ENCODE data around the gene CYFIP1. TPM values are rescaled to one million over a fixed set of nuclear protein-coding genes. Genes with fewer than 3 reads are reported as not detected.

The CYFIP1 gene
- total RNA-seq, 1 experiment from 2014 or later: 205 TPM

DNA sequence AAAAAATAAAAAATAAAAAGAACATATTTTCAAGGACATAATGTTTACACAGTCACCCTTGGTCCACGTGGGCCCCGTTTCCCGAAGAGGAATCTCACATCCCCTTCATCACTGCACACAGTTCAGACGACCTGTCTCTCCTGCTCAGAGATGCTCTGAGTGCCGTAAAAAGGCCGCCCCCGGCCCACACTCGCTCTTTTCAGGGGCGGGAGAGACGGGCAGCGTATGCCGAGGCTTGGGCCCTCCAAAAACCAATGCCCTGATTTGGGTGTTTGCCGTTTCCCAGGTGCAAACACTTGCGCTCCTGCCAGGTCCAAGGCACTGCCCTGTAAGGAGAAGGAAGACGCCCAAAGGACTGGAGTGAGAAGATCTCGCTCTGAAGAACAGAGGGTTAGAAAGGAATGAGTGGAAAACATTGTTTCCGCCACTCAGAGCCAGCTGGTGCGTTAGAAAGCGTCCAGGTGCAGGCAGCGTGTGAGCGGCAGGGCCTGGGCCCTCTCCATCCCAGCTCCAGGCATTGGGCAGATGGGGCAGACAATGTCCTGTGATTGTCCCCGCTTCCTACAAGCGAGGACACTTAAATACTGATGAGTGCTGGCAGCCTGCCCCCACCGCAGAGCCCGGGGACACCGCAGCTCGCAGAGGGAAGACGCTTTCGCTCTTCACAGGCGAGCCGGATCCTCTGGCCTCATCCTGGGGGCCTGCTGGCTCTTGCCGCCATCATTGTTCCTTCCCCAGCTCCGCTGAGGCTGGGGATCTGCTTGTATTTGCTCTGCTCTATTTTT, 88.5 kb downstream of the CYFIP1 start:
- ChIA-PET CTCF (no interaction called here), POLR2A (interaction anchor here (1.3 kb wide), 1 partner anchor 54 kb away, joined by 10 read pairs; no protein-coding TSS in a partner anchor)
- Mint-ChIP-seq H3K27me3 (ENCODE audit: insufficient read depth, unreplicated experiment) (no peaks in the 10 kb centered on the region), H3K36me3 (ENCODE audit: insufficient read depth, unreplicated experiment) (peaks cover 91% of the 10 kb centered on the region), H3K4me1 (ENCODE audit: low read depth, unreplicated experiment) (peaks cover 33% of the 10 kb centered on the region), H3K4me3 (ENCODE audit: unreplicated experiment) (peak overlapping the region; percentile 35), H3K9me3 (ENCODE audit: unreplicated experiment) (no peaks in the 10 kb centered on the region), H3K27ac (ENCODE audit: unreplicated experiment) (peak overlapping the region; percentile 67)
- Histone ChIP-seq H3K4me1 (peaks cover 40% of the 10 kb centered on the region), H3K36me3 (ENCODE audit: control insufficient read depth, insufficient read depth, low read length) (no peaks in the 10 kb centered on the region), H3K27me3 (replicated peaks; ENCODE audit: control insufficient read depth, insufficient read depth, low read length) (no peaks in the 10 kb centered on the region), H3K9me3 (no peaks in the 10 kb centered on the region), H3K4me3 (ENCODE audit: low read depth, low read length) (no peak overlapping the region)
- intact Hi-C loops (cut with micrococcal nuclease; ENCODE audit: unreplicated experiment): loop anchor here (1.0 to 10.0 kb wide), 4 partner anchors 47 to 146 kb away; partner anchors contain the start of genes CYFIP1, NIPA1 and TUBGCP5
- TF ChIP-seq, protein P1, sequence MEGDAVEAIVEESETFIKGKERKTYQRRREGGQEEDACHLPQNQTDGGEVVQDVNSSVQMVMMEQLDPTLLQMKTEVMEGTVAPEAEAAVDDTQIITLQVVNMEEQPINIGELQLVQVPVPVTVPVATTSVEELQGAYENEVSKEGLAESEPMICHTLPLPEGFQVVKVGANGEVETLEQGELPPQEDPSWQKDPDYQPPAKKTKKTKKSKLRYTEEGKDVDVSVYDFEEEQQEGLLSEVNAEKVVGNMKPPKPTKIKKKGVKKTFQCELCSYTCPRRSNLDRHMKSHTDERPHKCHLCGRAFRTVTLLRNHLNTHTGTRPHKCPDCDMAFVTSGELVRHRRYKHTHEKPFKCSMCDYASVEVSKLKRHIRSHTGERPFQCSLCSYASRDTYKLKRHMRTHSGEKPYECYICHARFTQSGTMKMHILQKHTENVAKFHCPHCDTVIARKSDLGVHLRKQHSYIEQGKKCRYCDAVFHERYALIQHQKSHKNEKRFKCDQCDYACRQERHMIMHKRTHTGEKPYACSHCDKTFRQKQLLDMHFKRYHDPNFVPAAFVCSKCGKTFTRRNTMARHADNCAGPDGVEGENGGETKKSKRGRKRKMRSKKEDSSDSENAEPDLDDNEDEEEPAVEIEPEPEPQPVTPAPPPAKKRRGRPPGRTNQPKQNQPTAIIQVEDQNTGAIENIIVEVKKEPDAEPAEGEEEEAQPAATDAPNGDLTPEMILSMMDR (IDR thresholded peaks at IDR 0.05; ENCODE audit: insufficient read depth in 1 of 2, low read depth in 1 of 2, low read length in 1 of 2, severe bottlenecking in 1 of 2, unreplicated experiment in 1 of 2): no peak
- BruUV-seq (replicated peaks): no TSS peak
- no peak for DNase-seq

DNA sequence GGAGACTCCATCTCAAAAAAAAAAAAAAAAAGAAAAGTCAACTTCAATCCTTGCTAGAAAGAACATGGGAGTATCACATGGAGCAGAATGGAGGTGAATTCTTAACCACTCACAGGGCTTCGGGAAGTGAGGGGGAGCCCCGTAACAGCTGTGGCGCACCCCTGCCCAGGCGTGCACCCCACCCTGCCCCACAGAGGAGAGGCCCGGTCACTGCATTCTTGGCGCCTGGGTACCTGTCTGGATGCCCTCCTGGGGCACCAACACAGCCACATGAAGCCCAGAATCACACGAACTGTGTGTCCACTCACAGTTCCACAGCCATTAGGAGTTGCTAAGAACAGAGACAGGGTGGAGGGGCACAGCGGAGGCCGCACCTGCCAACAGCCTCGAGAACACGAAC, 89.9 kb downstream of the CYFIP1 start:
- Mint-ChIP-seq H3K9me3 (ENCODE audit: unreplicated experiment) (peaks cover 8% of the 10 kb centered on the region), H3K27ac (ENCODE audit: unreplicated experiment) (no peak overlapping the region), H3K36me3 (ENCODE audit: insufficient read depth, unreplicated experiment) (peaks cover 92% of the 10 kb centered on the region), H3K4me1 (ENCODE audit: low read depth, unreplicated experiment) (peaks cover 30% of the 10 kb centered on the region), H3K4me3 (ENCODE audit: unreplicated experiment) (no peak overlapping the region), H3K27me3 (ENCODE audit: insufficient read depth, unreplicated experiment) (no peaks in the 10 kb centered on the region)
- peaks cover 31% of the 10 kb centered on the region for H3K4me1 ChIP-seq
- H3K27me3 ChIP-seq (replicated peaks; ENCODE audit: control insufficient read depth, insufficient read depth, low read length): no peaks in the 10 kb centered on the region
- ChIA-PET POLR2A (no interaction called here), CTCF (no interaction called here)
- H3K9me3 ChIP-seq: no peaks in the 10 kb centered on the region
- intact Hi-C loops (cut with micrococcal nuclease; ENCODE audit: unreplicated experiment): loop anchor here (5.0 to 10.0 kb wide), 3 partner anchors 45 to 147 kb away; partner anchors contain the start of genes NIPA1 and TUBGCP5
- no peaks in the 10 kb centered on the region for H3K36me3 ChIP-seq (ENCODE audit: control insufficient read depth, insufficient read depth, low read length)
- BruUV-seq (replicated peaks): no TSS peak
- no peak for DNase-seq
- TF ChIP-seq, protein P1 (IDR thresholded peaks at IDR 0.05; ENCODE audit: insufficient read depth in 1 of 2, low read depth in 1 of 2, low read length in 1 of 2, severe bottlenecking in 1 of 2, unreplicated experiment in 1 of 2): no peak
- H3K4me3 ChIP-seq (ENCODE audit: low read depth, low read length): no peak overlapping the region

DNA sequence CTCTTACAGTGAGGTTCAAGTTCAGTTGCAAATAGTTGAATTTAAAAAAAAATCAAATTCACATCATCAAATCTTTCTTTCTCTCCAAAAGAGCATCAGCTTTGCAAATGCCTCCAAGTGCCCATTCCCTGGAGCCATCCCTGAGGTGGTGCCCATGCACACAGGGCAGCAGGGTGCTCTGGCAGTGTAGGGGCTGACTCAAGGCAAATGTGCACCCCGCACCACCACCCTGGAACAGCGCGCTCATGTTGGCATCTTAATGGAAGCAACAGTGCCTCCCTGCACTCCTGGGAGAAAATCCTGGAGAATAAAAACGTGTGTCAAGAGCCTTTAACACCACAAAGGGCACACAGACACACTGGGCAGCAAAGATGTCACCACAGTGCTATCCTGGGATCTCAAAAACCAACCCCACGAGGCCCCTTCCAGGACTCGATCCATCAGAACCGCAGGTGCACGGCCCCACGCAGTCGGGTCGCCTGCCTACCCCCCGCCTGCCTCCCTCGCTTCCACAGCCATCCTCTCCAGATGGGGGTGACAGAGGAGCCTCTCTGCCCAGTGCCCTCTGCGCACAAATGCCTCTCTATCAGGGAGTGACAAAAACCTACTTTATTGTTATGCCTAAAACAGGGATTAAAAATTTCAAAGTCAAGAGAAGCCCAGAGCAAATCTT, 90.9 kb downstream of the CYFIP1 start:
- Mint-ChIP-seq H3K27me3 (ENCODE audit: insufficient read depth, unreplicated experiment) (no peaks in the 10 kb centered on the region), H3K36me3 (ENCODE audit: insufficient read depth, unreplicated experiment) (peaks cover 88% of the 10 kb centered on the region), H3K4me3 (ENCODE audit: unreplicated experiment) (no peak overlapping the region), H3K27ac (ENCODE audit: unreplicated experiment) (no peak overlapping the region), H3K9me3 (ENCODE audit: unreplicated experiment) (peaks cover 9% of the 10 kb centered on the region), H3K4me1 (ENCODE audit: low read depth, unreplicated experiment) (peaks cover 33% of the 10 kb centered on the region)
- DNase-seq: no peak
- CTCF ChIA-PET: no interaction called here
- H3K27me3 ChIP-seq (replicated peaks; ENCODE audit: control insufficient read depth, insufficient read depth, low read length): no peaks in the 10 kb centered on the region
- no peak overlapping the region for H3K4me3 ChIP-seq (ENCODE audit: low read depth, low read length)
- no TSS peak for BruUV-seq (replicated peaks)
- H3K4me1 ChIP-seq: peaks cover 35% of the 10 kb centered on the region
- intact Hi-C loops (cut with micrococcal nuclease; ENCODE audit: unreplicated experiment): no loop called here
- no peaks in the 10 kb centered on the region for H3K36me3 ChIP-seq (ENCODE audit: control insufficient read depth, insufficient read depth, low read length)
- no peaks in the 10 kb centered on the region for H3K9me3 ChIP-seq
- TF ChIP-seq, protein P1 (IDR thresholded peaks at IDR 0.05; ENCODE audit: insufficient read depth in 1 of 2, low read depth in 1 of 2, low read length in 1 of 2, severe bottlenecking in 1 of 2, unreplicated experiment in 1 of 2): no peak
- POLR2A ChIA-PET: no interaction called here
